Dermis blood vessel endothelial cell (primary cell): ENCODE results near the gene ITGA11. TPM values are rescaled to one million over a fixed set of nuclear protein-coding genes. Genes with fewer than 3 reads are reported as not detected.
"Not testable (repeated sequence)": the region's sequence is repeated elsewhere in the genome, so short reads cannot be mapped to it uniquely, and the experiment has no call there.

Experiments
- DNase-seq: peaks from one replicate; pipeline ENCODE4 v3.0.0; 2010
- total RNA-seq: library from RNA; depleted of rRNA; stranded (reverse); fragments of >200 nt; gene quantifications from 2 replicates; pipeline ENCODE4 v1.2.3, GENCODE V29; 2014

The ITGA11 gene
- total RNA-seq, 1 donor from 2014 or later, result 3.4 TPM

GRCh38 chr15:68422403-68423145 lies 9.4 kb downstream of the ITGA11 start:
- DNase-seq, result not testable (repeated sequence)

GRCh38 chr15:68421798-68422402 lies 10.1 kb downstream of the ITGA11 start:
- DNase-seq, result no peak

- no peak for DNase-seq
These were observed 10.8 kb downstream of the ITGA11 start for GRCh38 chr15:68421115-68421551.

- no peak for DNase-seq
These were observed 11.7 kb downstream of the ITGA11 start for GRCh38 chr15:68420186-68420684.

- DNase-seq, result no peak
These were observed 12.4 kb downstream of the ITGA11 start for GRCh38 chr15:68419301-68420175.

- peak; percentile 47 for DNase-seq
These were observed 13.3 kb downstream of the ITGA11 start for GRCh38 chr15:68418611-68419161.

DNA sequence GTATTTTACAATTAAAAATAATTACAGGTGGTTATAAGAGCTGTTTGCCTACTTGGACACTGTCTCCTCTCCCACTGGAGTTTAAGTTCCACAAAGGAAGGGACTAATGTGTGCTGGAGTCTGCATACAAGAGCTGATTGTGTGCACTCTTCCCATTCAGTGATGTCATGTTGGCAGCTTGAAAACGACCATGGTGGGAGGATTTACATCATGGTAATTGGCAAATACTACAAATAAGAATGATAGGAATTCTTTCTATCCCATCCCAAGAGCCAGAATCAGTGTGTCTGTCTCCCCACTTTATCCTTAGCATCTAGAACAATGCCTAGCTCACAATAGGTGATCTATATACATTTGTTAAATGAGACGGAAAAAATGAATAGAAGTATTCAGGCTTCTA lies 14.1 kb downstream of the ITGA11 start:
- DNase-seq, result no peak

DNA sequence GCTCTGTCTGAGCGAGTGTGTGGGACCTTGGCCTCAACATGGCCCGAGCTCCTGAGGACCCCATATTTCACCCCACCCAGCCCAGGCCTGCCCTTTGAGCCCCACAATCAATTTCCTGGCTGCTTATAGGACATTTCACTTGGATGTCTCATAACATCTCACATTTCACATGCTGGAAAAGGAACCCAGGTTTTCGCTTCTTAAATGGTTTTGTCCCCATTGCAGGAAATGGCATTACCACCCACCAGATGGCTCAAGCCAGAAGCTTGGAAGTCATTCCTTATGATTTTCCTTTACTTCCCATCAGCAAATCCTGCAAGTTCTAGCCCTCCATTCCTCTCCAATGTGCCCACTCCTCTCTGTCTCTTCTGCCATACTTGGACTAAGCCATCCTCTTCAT lies 14.9 kb downstream of the ITGA11 start:
- no peak for DNase-seq

DNA sequence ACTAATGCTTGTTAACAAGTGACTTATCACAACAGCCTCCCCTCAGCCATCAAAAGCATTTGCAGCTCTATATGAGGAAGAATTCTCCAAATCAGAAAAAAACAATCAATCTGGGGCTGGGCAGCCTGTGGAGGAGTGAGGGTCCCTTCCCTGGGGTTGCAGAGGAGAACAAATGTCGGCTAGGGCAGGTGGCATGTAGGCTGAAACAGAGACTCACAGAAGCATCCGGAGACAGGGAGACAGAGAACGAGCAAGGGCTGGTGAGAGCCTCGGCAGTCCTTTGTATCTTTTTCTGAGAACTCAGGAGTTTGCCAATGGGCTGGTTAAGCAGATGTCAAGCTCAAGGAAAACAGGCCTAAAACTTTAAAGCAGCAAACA lies 15.8 kb downstream of the ITGA11 start:
- no peak for DNase-seq

GRCh38 chr15:68415501-68416157 lies 16.3 kb downstream of the ITGA11 start:
- no peak for DNase-seq

GRCh38 chr15:68415061-68415460 lies 16.9 kb downstream of the ITGA11 start:
- no peak for DNase-seq

- no peak for DNase-seq
These were observed 17.4 kb downstream of the ITGA11 start for GRCh38 chr15:68414591-68414990.

DNA sequence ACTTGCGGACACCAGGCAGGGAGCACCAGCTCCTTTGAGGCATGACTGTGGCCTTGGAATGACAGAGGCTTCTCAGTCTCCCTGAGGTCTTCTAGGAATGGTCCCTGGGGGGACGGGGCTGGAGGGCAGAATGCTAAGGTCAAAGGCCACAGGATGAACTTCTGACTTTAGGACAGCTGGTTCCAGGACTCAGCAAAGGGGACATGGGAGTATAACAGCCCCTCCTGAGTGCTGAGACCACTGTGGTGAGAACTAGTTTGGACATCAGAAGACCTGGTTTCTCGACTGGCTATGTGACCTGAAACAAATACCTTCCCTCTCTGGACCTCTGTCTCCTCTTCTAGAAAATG lies 17.8 kb downstream of the ITGA11 start:
- DNase-seq, result no peak

GRCh38 chr15:68413363-68414205 lies 18.4 kb downstream of the ITGA11 start:
- no peak for DNase-seq

- no peak for DNase-seq
These were observed 19.7 kb downstream of the ITGA11 start for GRCh38 chr15:68412218-68412617.

DNA sequence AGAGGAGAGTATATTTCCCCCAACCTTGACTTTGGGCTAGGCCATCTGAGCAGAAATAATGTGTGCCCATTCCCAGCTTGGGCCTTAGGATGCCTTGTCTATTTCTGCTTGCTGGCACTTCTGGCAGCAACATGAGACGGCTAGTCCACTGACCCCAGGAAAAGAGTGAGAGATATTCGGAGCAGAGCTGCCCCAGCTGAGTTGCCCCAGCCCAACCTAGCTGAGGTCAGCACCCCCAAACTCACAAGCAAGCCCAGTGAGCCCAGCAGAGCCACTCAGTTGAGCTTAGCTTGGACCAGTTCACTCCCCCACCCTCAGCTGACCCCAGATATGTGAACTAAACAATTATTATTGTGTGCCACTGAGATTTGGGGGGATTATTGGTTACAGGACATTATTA lies 20.2 kb downstream of the ITGA11 start:
- no peak for DNase-seq

DNA sequence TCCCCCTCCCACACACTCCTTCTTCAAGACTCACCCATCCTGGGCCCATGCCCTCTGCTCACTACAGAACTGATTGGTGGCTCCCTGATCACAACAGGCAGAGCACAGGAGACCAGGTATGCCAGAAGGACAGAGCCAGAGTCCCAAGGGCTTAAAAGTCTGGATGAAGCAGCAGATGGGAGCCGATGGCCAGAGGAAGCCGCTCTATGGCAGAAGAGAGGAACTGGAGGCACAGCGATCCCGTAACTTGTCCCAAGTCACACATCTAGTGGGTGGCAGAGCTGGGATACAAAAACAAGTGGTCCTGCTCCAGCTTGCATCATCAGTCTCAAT lies 20.7 kb downstream of the ITGA11 start:
- DNase-seq, result no peak

- no peak for DNase-seq
These were observed 21.3 kb downstream of the ITGA11 start for GRCh38 chr15:68410466-68411342.

GRCh38 chr15:68409736-68410370 lies 22.1 kb downstream of the ITGA11 start:
- no peak for DNase-seq

DNA sequence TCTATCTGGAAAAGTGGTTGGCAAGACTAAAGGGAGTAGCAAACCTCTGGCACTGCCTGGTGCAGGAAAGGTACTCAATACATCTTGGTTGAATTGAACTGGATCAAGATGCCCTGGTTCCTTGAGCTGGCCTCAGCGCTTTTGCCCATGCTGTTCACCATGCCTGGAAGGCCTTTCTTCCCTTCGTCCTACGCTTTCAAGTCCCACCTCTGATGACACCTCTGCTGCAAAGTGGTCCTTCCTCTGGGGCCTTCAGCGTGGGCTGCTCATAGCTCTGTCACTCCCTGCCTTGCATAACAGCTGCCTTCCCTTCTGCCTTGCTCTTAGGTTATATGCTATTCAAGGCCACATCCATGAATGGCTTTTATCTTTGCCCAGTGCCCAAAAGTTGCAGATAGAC lies 23.0 kb downstream of the ITGA11 start:
- no peak for DNase-seq
